Measurements from ENCODE around the gene SLC29A1.

GRCh38 chr6:44275271-44275748, 51.9 kb downstream of the SLC29A1 start:
- TF ChIP-seq CTCF (conservative IDR thresholded peaks at IDR 0.05) (no peak), EZH2 (IDR thresholded peaks at IDR 0.05; ENCODE audit: low read depth) (no peak)

Data from PC-9 (cell line).